Gastroesophageal sphincter (tissue), 4 donors: ENCODE data around the gene PASD1. TPM values are rescaled to one million over a fixed set of nuclear protein-coding genes. Genes with fewer than 3 reads are reported as not detected.
"Not testable (repeated sequence)": the region's sequence is repeated elsewhere in the genome, so short reads cannot be mapped to it uniquely, and the experiment has no call there.

Experiments used
- ATAC-seq: fragments of 150-250 bp; one replicate; pipeline ENCODE4 v1.9.1; 2016; ENCODE audit warnings: mild to moderate bottlenecking, moderate library complexity
- H3K27ac ChIP-seq, 4 donors: fragments of 200-600 bp; sonication (generic) in 3 of 4; 1 replicate in 3 of 4; 2 replicates in 1 of 4; pipeline ENCODE4 v1.5.1; 2016 to 2019
- H3K27me3 ChIP-seq: fragments of 200-600 bp; sonication (generic); one replicate; pipeline ENCODE4 v1.5.1; 2019
- H3K36me3 ChIP-seq, 2 donors: fragments of 200-600 bp; sonication (generic); one replicate each; pipeline ENCODE4 v1.5.1; 2019; ENCODE audit warnings: control low read depth in 1 of 2
- H3K4me1 ChIP-seq, 3 donors: fragments of 200-600 bp; sonication (generic); 1 replicate in 2 of 3; 2 replicates in 1 of 3; pipeline ENCODE4 v1.5.1; 2016 to 2019; ENCODE audit warnings: control low read depth in 2 of 3
- H3K4me3 ChIP-seq, 2 donors: fragments of 200-600 bp; sonication (generic); one replicate each; pipeline ENCODE4 v1.5.1; 2019; ENCODE audit warnings: mild to moderate bottlenecking in 1 of 2, moderate library complexity in 1 of 2
- H3K9me3 ChIP-seq, 3 donors: fragments of 200-600 bp; sonication (generic); one replicate each; pipeline ENCODE4 v1.5.1; 2017 to 2019; ENCODE audit warnings: control low read depth in 2 of 3
- EP300 ChIP-seq: sonication (generic); formaldehyde crosslinking; IDR thresholded peaks from one replicate; pipeline ENCODE4 v1.6.1; 2017; ENCODE audit warnings: antibody characterized with exemption, mild to moderate bottlenecking
- POLR2A ChIP-seq, 2 donors: fragments of 450-650 bp; IDR thresholded peaks; one replicate each; pipeline ENCODE4 v1.6.1; 2017; ENCODE audit warnings: antibody characterized with exemption in 2 of 2, mild to moderate bottlenecking in 2 of 2, moderate library complexity in 1 of 2
- POLR2AphosphoS5 ChIP-seq: sonication (generic); formaldehyde crosslinking; IDR thresholded peaks from one replicate; pipeline ENCODE4 v1.6.1; 2017; ENCODE audit warnings: antibody characterized with exemption
- WGBS, 2 donors: methylation state at CpG; one replicate each; pipeline ENCODE4 v1.1.5; 2018; ENCODE audit warnings: low coverage in 1 of 2; 5-methylcytosine and 5-hydroxymethylcytosine counted together
- total RNA-seq, 4 donors: library from RNA; depleted of rRNA; stranded (reverse); fragments of >200 nt; gene quantifications; one replicate each; pipeline ENCODE4 v1.1.0, GENCODE V29; 2016
- TF ChIP-seq, protein P1 (sequence below), 4 experiments: fragments of 200-600 bp in 2 of 4; fragments of 450-650 bp in 2 of 4; sonication (generic) in 1 of 4; IDR thresholded peaks; one replicate each; pipeline ENCODE4 v1.5.1; 2017 to 2019; ENCODE audit warnings: antibody characterized with exemption in 4 of 4, mild to moderate bottlenecking in 2 of 4, moderate library complexity in 2 of 4

The PASD1 gene
- total RNA-seq, 4 donors from 2014 or later: not detected

DNA sequence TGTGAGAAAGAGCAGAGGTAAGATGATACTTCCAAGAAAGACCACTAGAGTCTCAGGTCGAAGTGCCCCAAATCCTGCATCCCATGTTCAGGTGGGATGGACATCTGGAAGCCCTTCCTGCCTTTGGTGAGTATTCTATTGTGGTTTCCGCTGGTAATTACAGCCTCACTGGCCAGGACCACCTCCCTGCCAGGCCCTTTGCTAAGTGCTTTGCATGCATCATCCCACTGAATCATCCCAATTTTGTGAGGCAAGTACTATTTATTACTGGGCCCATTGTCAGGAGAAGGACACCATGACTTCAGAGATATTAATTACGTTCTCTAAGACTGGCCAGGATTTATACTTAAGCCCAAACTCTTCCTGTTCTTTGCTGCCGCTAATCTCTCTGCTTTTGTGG, 10.7 kb upstream of the PASD1 start:
- Histone ChIP-seq H3K27me3 (no peaks in the 10 kb centered on the region), H3K27ac (no peak overlapping the region), H3K36me3 (no peaks in the 10 kb centered on the region), H3K4me3 (no peak overlapping the region), H3K4me1 (no peaks in the 10 kb centered on the region), H3K9me3 (no peaks in the 10 kb centered on the region)
- ATAC-seq: no peak
- TF ChIP-seq, protein P1, sequence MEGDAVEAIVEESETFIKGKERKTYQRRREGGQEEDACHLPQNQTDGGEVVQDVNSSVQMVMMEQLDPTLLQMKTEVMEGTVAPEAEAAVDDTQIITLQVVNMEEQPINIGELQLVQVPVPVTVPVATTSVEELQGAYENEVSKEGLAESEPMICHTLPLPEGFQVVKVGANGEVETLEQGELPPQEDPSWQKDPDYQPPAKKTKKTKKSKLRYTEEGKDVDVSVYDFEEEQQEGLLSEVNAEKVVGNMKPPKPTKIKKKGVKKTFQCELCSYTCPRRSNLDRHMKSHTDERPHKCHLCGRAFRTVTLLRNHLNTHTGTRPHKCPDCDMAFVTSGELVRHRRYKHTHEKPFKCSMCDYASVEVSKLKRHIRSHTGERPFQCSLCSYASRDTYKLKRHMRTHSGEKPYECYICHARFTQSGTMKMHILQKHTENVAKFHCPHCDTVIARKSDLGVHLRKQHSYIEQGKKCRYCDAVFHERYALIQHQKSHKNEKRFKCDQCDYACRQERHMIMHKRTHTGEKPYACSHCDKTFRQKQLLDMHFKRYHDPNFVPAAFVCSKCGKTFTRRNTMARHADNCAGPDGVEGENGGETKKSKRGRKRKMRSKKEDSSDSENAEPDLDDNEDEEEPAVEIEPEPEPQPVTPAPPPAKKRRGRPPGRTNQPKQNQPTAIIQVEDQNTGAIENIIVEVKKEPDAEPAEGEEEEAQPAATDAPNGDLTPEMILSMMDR (IDR thresholded peaks at IDR 0.05): no peak
- WGBS, 2 donors: 57 to 100% methylated on average over 1 to 2 of the region's 4 CpGs

DNA sequence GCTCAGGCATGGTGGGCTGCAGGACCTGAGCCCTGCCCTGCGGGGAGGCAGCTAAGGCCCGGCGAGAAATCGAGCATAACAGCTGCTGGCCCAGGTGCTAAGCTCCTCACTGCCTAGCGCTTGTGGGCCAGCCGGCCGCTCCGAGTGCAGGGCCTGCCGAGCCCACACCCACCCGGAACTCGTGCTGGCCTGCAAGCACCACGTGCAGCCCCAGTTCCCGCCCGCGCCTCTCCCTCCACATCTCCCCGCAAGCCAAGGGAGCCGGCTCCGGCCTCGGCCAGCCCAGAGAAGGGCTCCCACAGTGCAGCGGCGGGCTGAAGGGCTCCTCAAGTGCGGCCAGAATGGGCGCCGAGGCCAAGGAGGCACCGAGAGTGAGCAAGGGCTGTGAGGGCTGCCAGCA, 8.2 kb upstream of the PASD1 start:
- H3K27ac ChIP-seq, H3K4me3 ChIP-seq, H3K27me3 ChIP-seq, H3K36me3 ChIP-seq, H3K4me1 ChIP-seq, H3K9me3 ChIP-seq, ATAC-seq: not testable (repeated sequence)
- no CpG with 5 or more reads among the region's 25 CpGs for WGBS, 2 donors

DNA sequence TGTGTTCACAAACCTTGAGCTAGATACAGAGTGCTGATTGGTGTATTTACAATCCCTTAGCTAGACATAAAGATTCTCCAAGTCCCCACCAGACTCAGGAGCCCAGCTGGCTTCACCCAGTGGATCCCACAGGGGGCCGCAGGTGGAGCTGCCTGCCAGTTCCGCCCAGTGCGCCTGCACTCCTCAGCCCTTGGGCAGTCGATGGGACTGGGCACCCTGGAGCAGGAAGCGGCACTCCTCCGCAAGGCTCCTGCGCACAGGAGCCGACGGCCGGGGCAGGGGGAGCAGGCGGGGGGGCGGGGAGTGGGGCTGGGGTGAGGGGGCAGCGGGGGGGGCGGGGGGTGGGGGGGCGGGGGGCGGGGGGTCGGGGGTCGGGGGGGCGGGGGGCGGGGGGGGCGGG, 990 bp upstream of the PASD1 start:
- not testable (repeated sequence) for H3K27ac ChIP-seq, H3K36me3 ChIP-seq, H3K4me1 ChIP-seq, H3K27me3 ChIP-seq, ATAC-seq, H3K9me3 ChIP-seq, H3K4me3 ChIP-seq
- WGBS, 2 donors: no CpG with 5 or more reads among the region's 21 CpGs

DNA sequence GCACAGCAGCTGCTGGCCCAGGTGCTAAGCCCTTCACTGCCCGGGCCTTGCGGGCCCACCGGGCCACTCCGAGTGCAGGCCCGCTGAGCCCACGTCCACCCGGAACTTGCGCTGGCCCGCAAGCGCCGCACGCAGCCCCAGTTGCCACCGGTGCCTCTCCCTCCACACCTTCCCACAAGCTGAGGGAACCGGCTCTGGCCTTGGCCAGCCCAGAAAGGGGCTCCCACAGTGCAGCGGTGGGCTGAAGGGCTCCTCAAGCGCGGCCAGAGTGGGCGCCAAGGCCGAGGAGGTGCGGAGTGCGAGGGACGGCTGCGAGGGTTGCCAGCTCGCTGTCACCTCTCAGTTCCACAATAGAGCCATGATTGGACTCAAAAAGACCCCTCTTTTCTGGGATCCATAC, 472 bp upstream of the PASD1 start:
- no CpG with 5 or more reads among the region's 24 CpGs for WGBS, 2 donors
- not testable (repeated sequence) for H3K4me3 ChIP-seq, ATAC-seq, H3K36me3 ChIP-seq, H3K27me3 ChIP-seq, H3K4me1 ChIP-seq, H3K9me3 ChIP-seq, H3K27ac ChIP-seq

DNA sequence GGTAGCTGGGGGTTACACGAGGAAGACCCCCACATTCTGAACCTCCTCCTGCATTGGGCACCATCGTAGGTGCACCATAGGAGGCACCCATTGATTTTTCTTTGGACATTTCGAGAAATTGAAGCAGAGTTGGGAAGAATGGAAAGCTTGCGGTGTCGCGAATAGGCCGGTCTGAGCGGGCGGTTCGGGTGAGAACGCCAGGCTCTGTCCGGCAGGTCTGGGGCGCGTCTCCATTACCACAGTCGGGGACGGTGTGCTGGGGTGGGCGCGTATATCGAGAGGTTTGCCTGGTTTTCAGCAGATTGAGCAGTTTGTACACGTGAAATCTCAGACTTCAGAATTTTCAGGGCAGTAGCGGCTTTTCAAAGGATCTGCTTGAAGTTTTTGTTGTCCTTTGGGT, 560 bp downstream of the PASD1 start:
- TF ChIP-seq POLR2A (IDR thresholded peaks at IDR 0.05) (no peak), EP300 (no peak), POLR2AphosphoS5 (no peak)
- TF ChIP-seq, protein P1 (IDR thresholded peaks at IDR 0.05): no peak
- no peaks in the 10 kb centered on the region for H3K36me3 ChIP-seq

DNA sequence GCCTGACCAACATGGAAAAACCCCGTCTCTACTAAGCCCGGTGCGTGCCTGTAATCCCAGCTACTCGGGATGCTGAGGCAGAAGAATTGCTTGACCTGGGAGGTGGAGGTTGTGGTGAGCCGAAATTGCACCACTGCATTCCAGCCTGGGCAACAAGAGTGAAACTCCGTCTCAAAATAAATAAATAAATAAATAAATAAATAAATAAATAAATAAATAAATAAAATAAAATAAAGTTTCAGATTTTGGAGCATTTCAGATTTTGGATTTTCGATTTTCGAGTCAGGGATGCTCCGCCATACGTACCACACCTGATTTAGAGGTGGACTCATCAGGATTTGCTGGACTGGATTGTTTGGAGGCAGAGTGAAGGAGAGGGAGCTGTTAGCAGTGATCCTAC, 3.4 kb downstream of the PASD1 start:
- not testable (repeated sequence) for H3K4me1 ChIP-seq, H3K27me3 ChIP-seq, H3K36me3 ChIP-seq, H3K4me3 ChIP-seq, H3K27ac ChIP-seq, H3K9me3 ChIP-seq, ATAC-seq
- WGBS, 2 donors: 79 to 85% methylated on average over 4 to 6 of the region's 10 CpGs

More for the DNA sequence above, 560 bp downstream of the PASD1 start:
- Histone ChIP-seq H3K4me1 (no peaks in the 10 kb centered on the region), H3K27me3 (no peaks in the 10 kb centered on the region), H3K27ac (no peak overlapping the region), H3K4me3 (no peak overlapping the region), H3K9me3 (no peaks in the 10 kb centered on the region)
- WGBS, 2 donors: 91% methylated on average over 16 of the region's 21 CpGs; no CpG with 5 or more reads in 1 of the 2 donors
- ATAC-seq: no peak

DNA sequence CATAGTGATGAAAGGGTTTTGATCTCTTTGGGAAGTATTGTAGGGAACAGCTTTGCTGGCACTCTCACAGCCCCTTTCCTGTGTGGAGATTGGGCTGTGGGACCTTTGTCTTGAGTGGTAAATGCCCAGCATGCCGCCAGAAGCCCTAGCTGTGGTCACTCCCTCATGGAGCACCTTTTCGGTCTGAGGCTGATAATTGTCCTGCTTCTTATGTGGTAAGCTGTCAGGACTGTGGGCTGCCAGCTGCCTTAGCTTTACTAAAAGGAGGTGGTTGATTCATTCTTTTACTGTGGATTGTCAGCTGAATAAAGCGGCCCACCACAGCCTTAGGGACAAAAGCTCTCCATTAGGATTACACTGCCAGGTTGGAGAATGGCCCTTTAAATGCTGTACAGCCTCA, 7.1 kb downstream of the PASD1 start:
- no peaks in the 10 kb centered on the region for H3K4me1 ChIP-seq
- H3K4me3 ChIP-seq: no peak overlapping the region
- 80% methylated on average over 3 of the region's 3 CpGs; no CpG with 5 or more reads in 1 of the 2 donors for WGBS, 2 donors
- H3K27ac ChIP-seq: no peak overlapping the region
- H3K9me3 ChIP-seq: no peaks in the 10 kb centered on the region
- TF ChIP-seq, protein P1 (IDR thresholded peaks at IDR 0.05): no peak
- TF ChIP-seq POLR2AphosphoS5 (no peak), POLR2A (IDR thresholded peaks at IDR 0.05) (no peak), EP300 (no peak)
- no peaks in the 10 kb centered on the region for H3K36me3 ChIP-seq
- H3K27me3 ChIP-seq: no peaks in the 10 kb centered on the region
- no peak for ATAC-seq

DNA sequence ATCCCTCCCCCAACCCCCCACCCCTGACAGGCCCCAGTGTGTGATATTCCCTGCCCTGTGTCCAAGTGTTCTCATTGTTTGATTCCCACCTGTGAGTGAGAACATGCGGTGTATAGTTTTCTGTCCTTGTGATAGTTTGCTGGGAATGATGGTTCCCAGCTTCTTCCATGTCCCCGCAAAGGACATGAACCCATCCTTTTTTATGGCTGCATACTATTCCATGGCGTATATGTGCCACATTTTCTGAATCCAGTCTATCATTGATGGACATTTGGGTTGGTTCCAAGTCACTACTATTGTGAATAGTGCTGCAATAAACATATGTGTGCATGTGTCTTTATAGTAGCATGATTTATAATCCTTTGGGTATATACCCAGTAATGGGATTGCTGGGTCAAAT, 29.9 kb downstream of the PASD1 start:
- not testable (repeated sequence) for H3K27me3 ChIP-seq, H3K9me3 ChIP-seq, H3K4me3 ChIP-seq, H3K4me1 ChIP-seq, H3K36me3 ChIP-seq, ATAC-seq, H3K27ac ChIP-seq
- WGBS, 2 donors: 80 to 86% methylated on average over 1 to 3 of the region's 3 CpGs
